ENCODE results near the gene HOXA13.

DNA sequence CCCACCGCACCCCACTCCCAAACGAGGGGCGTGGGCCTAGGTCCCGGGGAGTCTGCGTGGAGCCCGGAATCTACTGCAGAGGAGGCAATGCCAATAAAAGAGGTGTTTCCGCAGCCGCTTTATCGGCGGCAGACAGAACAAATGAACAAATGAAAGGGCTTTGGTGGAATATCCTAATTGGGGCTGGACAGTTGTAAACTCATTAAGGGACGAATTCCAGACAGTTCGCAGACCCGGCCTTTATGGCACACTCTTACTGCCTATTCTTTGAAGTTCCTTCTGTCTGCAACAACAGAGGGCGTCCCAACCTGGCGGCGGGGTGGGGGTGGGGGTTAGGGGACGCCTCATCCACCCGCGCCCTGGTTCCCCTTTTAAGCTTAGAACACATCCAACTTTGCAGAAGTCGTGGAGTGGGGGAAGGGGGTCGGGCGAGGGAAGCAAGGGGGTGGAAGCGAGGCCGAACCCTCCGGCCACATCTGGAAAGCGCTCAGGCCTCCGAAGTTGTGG lies 38.6 kb downstream of the HOXA13 start:
- TF ChIP-seq, protein P1, sequence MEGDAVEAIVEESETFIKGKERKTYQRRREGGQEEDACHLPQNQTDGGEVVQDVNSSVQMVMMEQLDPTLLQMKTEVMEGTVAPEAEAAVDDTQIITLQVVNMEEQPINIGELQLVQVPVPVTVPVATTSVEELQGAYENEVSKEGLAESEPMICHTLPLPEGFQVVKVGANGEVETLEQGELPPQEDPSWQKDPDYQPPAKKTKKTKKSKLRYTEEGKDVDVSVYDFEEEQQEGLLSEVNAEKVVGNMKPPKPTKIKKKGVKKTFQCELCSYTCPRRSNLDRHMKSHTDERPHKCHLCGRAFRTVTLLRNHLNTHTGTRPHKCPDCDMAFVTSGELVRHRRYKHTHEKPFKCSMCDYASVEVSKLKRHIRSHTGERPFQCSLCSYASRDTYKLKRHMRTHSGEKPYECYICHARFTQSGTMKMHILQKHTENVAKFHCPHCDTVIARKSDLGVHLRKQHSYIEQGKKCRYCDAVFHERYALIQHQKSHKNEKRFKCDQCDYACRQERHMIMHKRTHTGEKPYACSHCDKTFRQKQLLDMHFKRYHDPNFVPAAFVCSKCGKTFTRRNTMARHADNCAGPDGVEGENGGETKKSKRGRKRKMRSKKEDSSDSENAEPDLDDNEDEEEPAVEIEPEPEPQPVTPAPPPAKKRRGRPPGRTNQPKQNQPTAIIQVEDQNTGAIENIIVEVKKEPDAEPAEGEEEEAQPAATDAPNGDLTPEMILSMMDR (IDR thresholded peaks at IDR 0.05) = peak in 1 of 4 experiments; percentile 6
- no peak for TF ChIP-seq POLR2A (IDR thresholded peaks at IDR 0.05)
